Measurements from ENCODE around the gene ATP11C. TPM values are rescaled to one million over a fixed set of nuclear protein-coding genes. Genes with fewer than 3 reads are reported as not detected.

Gene ATP11C
- total and polyA plus RNA-seq, 2 experiments from 2014 or later, result 44.0 to 90.7 TPM

- TF ChIP-seq ZNF462 (CRISPR knock-in tag; IDR thresholded peaks at IDR 0.05) (no peak), ETS1 (IDR thresholded peaks at IDR 0.05) (no peak)
Measured at GRCh38 chrX:139898334-139898733, 34.5 kb downstream of the ATP11C start (continued).

- H3K4me1 Mint-ChIP-seq, result peaks cover 9% of the 10 kb centered on the region
- Histone ChIP-seq H3K79me2 (replicated peaks; ENCODE audit: insufficient read depth) (peaks cover 94% of the 10 kb centered on the region), H3K27ac (ENCODE audit: low read depth) (no peak overlapping the region), H2AFZ (no peak overlapping the region), H4K20me1 (replicated peaks; ENCODE audit: insufficient read depth) (no peaks in the 10 kb centered on the region), H3F3A (replicated peaks; ENCODE audit: low read depth) (no peaks in the 10 kb centered on the region), H3K4me2 (no peak overlapping the region), H3K4me3 (no peak overlapping the region), H3K9me2 (ENCODE audit: insufficient read depth) (no peaks in the 10 kb centered on the region), H3K4me1 (ENCODE audit: insufficient read depth) (no peaks in the 10 kb centered on the region), H3K36me3 (ENCODE audit: insufficient read depth) (no peaks in the 10 kb centered on the region), H3K27me3 (ENCODE audit: insufficient read depth) (no peaks in the 10 kb centered on the region)
- no peaks in the 10 kb centered on the region; the same call in 2 of the 3 replicates for H3K9me3 Mint-ChIP-seq
- TF ChIP-seq NANOG (IDR thresholded peaks at IDR 0.05; ENCODE audit: borderline replicate concordance), result no peak
- TF ChIP-seq ZNF331 (CRISPR knock-in tag; IDR thresholded peaks at IDR 0.05; ENCODE audit: low read depth), result no peak
- TF ChIP-seq STAT1 (IDR thresholded peaks at IDR 0.05; ENCODE audit: unreplicated experiment), result no peak
- no peak for TF ChIP-seq EZH2phosphoT487 (IDR thresholded peaks at IDR 0.05; ENCODE audit: unreplicated experiment)
- TF ChIP-seq CREB1 (CRISPR knock-in tag; IDR thresholded peaks at IDR 0.05; ENCODE audit: low read depth), result no peak
- no peak for TF ChIP-seq REST (IDR thresholded peaks at IDR 0.05; ENCODE audit: unreplicated experiment)
- H3K27me3 Mint-ChIP-seq (ENCODE audit: insufficient read depth, low read depth, poor library complexity), result peaks cover 3% of the 10 kb centered on the region
- H3K36me3 Mint-ChIP-seq (ENCODE audit: low read depth), result no peaks in the 10 kb centered on the region; the same call in 1 of the 3 replicates
- H3K4me3 Mint-ChIP-seq, result no peak overlapping the region
- DNase-seq (ENCODE audit: low spot score) (no peak), ATAC-seq (no peak)
- H3K27ac Mint-ChIP-seq, result no peak overlapping the region
Measured at GRCh38 chrX:139892512-139892911, 40.3 kb downstream of the ATP11C start.

All from GM23338 (cell line).